IPS-20b (cell line): ENCODE data around the gene AP1G2.

Source experiments
- H3K27ac ChIP-seq: one replicate; pipeline ENCODE4 v1.5.1; 2013; ENCODE audit warnings: low read length
- H3K27me3 ChIP-seq: 2 replicates; pipeline ENCODE4 v1.6.1; 2013; ENCODE audit warnings: mild to moderate bottlenecking, low read length, inconsistent platforms; ENCODE audit not compliant: insufficient read depth
- H3K36me3 ChIP-seq: 2 replicates; pipeline ENCODE4 v1.6.1; 2013; ENCODE audit warnings: low read depth, mild to moderate bottlenecking, inconsistent platforms, low read length, moderate library complexity; ENCODE audit not compliant: insufficient read depth
- H3K4me1 ChIP-seq: 2 replicates; pipeline ENCODE4 v1.6.1; 2013; ENCODE audit warnings: mild to moderate bottlenecking, control low read depth, inconsistent platforms, low read length, moderate library complexity; ENCODE audit not compliant: insufficient read depth
- H3K4me3 ChIP-seq: 2 replicates; pipeline ENCODE4 v1.5.1; 2013; ENCODE audit warnings: mild to moderate bottlenecking, low read length, inconsistent platforms
- H3K9ac ChIP-seq: 2 replicates; pipeline ENCODE4 v1.6.1; 2013; ENCODE audit warnings: low read depth, mild to moderate bottlenecking, inconsistent platforms, low read length, moderate library complexity
- H3K9me3 ChIP-seq: 2 replicates; pipeline ENCODE4 v1.6.1; 2013; ENCODE audit warnings: mild to moderate bottlenecking, low read depth, low read length, inconsistent platforms; ENCODE audit not compliant: insufficient read depth

The AP1G2 gene

DNA sequence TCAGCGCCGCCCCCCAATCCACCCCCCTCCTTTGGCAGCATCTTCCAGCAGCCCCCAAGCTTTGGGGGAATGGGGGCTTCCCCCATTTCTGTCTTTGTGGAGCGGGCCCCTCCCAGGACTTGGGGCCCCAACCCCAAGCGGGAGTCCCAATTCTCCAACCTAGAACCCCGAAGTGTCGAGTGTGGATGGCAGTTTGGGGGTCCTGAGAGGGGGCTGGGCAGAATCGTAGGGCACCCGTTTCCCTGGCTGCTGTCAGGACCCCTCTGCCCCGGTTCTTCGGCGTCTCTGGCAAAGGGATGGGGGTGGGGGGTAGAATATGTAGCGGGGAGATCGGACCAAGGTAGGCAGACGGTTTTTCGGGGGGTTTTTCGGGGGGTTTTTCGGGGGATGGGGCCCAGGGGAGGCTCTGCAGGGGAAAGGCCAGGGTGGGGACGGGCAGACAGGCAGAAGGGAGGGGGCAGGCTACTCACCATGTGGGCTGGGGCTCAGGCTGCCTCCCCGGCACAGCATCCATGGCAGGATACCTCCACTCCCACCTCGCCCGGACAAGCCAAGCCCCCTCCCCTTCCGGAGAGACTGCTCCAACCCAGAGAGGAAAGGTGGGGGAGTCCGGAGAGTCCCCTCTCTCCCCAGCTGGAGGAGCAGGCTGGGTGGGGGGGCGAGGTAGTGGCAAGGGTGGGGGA lies 10.3 kb upstream of the AP1G2 start:
- Histone ChIP-seq H3K27me3 (peaks cover 58% of the 10 kb centered on the region), H3K36me3 (no peaks in the 10 kb centered on the region; the same call in 1 of the 2 replicates), H3K4me1 (peaks cover 7% of the 10 kb centered on the region; the same call in 1 of the 2 replicates), H3K9ac (peak overlapping the region; percentile 74; the same call in 1 of the 2 replicates), H3K4me3 (peak overlapping the region; percentile 78; the same call in 1 of the 2 replicates), H3K9me3 (no peaks in the 10 kb centered on the region), H3K27ac (no peak overlapping the region)

DNA sequence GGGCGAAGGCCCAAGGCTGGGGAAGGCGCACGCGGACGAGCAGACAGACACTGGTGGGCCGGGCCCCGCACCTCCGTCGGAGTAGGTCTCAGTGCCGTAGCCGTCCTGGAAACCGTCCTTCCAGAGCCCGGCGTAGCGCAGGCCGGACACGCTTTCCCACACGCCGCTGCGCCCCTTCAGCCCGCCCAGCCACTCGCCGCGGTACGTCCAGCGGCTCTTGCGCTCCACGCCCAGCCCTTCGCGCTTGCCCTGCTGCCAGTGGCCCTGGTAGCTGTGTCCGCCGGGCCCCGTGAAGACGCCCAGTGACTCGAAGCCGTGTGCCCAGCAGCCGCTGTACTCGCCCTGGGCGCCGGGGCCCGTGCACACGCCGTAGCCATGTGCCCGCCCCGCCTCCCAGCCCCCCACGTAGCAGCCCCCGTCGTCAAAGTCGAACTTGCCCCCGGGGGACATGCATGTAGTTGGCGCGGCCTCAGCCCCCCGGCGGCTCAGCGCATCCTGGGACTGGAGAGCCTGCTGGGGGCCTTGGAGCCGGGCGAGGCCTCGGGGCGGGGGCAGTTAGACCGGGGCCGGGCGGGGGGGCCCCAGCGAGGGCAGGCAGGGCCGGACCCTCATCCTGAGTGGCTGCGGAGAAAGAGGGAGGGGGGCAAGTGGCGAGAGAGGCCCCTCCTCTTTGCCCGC lies 9.6 kb upstream of the AP1G2 start:
- H3K27me3 ChIP-seq: peaks cover 63% of the 10 kb centered on the region
- peaks cover 7% of the 10 kb centered on the region; the same call in 1 of the 2 replicates for H3K4me1 ChIP-seq
- H3K9me3 ChIP-seq: no peaks in the 10 kb centered on the region
- H3K27ac ChIP-seq: no peak overlapping the region
- peak overlapping the region; percentile 78; the same call in 1 of the 2 replicates for H3K4me3 ChIP-seq
- H3K9ac ChIP-seq: no peak overlapping the region; the same call in 1 of the 2 replicates
- H3K36me3 ChIP-seq: no peaks in the 10 kb centered on the region; the same call in 1 of the 2 replicates

DNA sequence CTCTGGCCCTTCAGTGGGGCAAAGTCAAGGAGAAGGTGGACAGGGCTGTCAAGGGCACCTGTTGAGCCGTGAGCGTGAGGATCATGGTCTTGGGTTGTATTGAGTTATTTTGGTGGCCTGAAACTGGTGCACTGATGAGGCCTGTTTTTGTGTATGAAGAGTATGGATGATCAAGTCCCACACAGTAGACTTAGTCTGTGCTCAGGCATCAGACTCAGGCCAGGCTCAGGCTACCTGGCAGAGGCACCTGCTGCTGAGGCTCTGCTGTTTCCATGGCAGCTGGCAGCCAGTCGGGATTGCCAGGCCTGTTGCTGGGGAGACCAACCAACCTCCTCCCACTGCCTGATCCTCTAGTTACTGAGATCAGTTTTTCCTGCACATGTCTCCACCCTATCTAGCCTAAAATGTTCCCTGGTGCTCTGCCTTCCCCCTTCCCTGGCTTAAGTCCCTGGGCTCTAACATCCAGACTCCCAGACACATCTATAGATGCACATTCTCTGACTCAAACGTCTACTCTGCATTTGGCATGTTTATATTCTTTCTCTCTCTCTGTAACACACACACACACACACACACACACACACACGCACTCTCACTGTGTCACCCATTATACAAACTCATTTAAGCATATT lies 5.9 kb upstream of the AP1G2 start:
- H3K27ac ChIP-seq: no peak overlapping the region
- no peak overlapping the region for H3K4me3 ChIP-seq
- H3K9ac ChIP-seq: no peak overlapping the region
- peaks cover 11% of the 10 kb centered on the region; the same call in 1 of the 2 replicates for H3K4me1 ChIP-seq
- H3K9me3 ChIP-seq: no peaks in the 10 kb centered on the region
- peaks cover 51% of the 10 kb centered on the region for H3K27me3 ChIP-seq
- H3K36me3 ChIP-seq: no peaks in the 10 kb centered on the region; the same call in 1 of the 2 replicates

DNA sequence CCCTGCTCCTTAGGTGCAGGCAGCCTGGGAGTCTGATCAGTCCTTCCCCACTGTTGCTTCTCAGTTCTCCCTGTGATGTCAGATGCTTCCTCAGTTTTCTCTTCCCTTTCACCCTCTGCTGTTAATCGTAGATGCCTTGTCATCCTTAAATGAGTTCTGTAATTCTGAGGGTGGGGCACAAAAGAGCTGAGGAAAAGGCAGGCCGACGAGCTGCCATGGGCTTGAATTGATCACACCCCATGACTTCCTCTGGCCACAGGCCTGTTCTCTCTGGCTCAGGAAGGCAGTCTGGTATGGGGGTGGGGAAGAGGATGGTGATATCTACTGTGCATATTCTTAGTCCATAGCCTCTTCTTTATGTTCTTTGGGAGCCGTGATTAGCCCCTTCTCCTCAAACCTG lies 5.2 kb upstream of the AP1G2 start:
- Histone ChIP-seq H3K9me3 (no peaks in the 10 kb centered on the region), H3K4me1 (peaks cover 17% of the 10 kb centered on the region; the same call in 1 of the 2 replicates), H3K36me3 (no peaks in the 10 kb centered on the region; the same call in 1 of the 2 replicates), H3K27me3 (peaks cover 44% of the 10 kb centered on the region), H3K4me3 (no peak overlapping the region), H3K27ac (no peak overlapping the region), H3K9ac (no peak overlapping the region)

DNA sequence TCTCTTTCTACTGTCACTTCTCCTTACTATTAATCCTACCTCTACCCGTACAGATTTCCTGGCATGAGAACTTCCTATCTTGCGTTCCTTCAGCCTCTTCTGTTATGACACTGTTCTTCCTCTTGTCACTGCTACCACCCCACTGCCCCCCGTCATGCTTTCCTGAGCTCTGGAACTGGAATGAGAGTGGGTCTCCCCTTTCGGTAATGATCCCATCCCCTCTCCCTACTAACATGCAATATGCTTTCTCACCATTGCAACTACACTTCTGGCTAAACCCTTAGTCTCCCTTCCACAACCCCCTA lies 4.9 kb upstream of the AP1G2 start:
- H3K9ac ChIP-seq: no peak overlapping the region
- H3K36me3 ChIP-seq: no peaks in the 10 kb centered on the region; the same call in 1 of the 2 replicates
- H3K27ac ChIP-seq: no peak overlapping the region
- H3K27me3 ChIP-seq: peaks cover 41% of the 10 kb centered on the region
- H3K4me1 ChIP-seq: peaks cover 17% of the 10 kb centered on the region; the same call in 1 of the 2 replicates
- no peaks in the 10 kb centered on the region for H3K9me3 ChIP-seq
- H3K4me3 ChIP-seq: no peak overlapping the region

DNA sequence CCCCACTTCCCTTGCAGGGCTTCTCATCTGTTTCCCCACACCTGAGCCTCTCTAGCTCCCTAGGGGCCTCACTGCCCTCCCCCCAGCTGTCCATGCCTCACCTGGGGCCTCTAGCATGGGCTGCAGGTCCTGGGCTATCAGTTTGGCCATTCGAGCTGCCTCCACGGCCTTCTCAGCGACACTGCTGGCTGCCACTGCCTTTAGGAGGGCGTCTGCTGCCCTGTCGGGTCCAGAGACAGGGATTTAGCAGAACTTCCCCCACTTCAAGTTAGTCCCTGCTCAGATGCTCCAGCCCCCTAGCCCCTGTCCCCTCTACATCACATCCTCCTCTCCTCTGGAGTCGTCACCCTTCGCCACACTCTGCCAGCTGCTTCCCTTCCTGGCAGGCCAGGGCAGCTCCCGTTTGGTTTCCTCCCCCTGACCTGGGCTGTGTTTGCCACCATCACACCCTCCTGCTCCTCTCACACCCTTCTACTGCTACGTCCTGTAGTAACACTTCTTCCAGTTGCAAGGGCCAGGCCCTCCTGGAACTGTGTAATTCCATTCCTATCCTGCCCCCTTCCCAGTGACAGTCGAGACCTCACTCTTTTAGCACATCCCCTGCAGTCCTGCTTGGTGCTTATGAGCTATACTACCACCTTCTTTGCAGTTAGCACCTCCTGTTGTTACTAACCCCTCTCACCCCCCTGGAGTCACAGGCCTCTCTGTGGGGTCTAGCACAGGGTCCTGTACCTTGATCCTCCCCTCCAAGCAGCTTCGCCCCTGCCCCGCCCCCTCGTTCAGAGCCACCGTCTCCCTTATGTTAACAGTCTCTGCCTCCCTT lies 4.3 kb upstream of the AP1G2 start:
- Histone ChIP-seq H3K27me3 (peaks cover 35% of the 10 kb centered on the region), H3K4me3 (no peak overlapping the region), H3K9ac (no peak overlapping the region), H3K4me1 (peaks cover 17% of the 10 kb centered on the region; the same call in 1 of the 2 replicates), H3K36me3 (no peaks in the 10 kb centered on the region; the same call in 1 of the 2 replicates), H3K27ac (no peak overlapping the region), H3K9me3 (no peaks in the 10 kb centered on the region)

DNA sequence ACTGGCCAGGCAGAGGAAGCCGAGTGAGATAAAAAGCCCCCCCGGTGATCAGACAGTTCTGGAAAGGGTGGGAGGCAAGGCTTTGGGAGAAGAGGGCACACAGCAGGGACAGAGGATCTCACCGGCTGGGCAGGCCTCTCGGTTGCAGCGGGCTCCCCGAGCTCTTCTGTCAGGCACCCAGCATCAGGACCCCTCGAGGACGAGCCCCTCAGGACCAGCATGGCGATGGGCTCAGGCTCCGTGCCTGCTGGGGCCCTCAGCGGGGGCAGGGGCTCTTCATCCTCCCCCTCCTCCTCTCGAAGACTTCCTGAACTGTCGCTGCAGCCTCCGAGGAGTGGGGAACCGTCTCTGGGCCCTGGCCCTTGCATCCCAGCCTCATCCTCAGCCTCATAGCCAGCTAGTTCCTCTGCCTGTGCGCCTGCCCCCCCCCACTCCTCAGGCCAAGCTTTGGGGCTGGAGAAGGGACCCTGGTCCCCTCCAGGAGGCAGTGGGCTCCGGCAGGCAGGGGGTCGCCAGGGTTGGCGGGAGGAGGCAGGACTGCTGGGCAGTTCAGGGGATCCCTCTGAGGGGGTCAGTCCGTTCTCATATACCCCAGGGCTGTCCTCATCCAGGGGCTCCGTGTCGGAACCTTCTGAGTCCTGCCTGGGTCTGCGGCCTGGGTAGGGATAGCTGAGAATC lies 3.4 kb upstream of the AP1G2 start:
- peaks cover 17% of the 10 kb centered on the region; the same call in 1 of the 2 replicates for H3K4me1 ChIP-seq
- H3K27me3 ChIP-seq: peaks cover 26% of the 10 kb centered on the region
- no peak overlapping the region for H3K9ac ChIP-seq
- H3K9me3 ChIP-seq: no peaks in the 10 kb centered on the region
- H3K36me3 ChIP-seq: no peaks in the 10 kb centered on the region; the same call in 1 of the 2 replicates
- H3K4me3 ChIP-seq: no peak overlapping the region
- H3K27ac ChIP-seq: no peak overlapping the region

DNA sequence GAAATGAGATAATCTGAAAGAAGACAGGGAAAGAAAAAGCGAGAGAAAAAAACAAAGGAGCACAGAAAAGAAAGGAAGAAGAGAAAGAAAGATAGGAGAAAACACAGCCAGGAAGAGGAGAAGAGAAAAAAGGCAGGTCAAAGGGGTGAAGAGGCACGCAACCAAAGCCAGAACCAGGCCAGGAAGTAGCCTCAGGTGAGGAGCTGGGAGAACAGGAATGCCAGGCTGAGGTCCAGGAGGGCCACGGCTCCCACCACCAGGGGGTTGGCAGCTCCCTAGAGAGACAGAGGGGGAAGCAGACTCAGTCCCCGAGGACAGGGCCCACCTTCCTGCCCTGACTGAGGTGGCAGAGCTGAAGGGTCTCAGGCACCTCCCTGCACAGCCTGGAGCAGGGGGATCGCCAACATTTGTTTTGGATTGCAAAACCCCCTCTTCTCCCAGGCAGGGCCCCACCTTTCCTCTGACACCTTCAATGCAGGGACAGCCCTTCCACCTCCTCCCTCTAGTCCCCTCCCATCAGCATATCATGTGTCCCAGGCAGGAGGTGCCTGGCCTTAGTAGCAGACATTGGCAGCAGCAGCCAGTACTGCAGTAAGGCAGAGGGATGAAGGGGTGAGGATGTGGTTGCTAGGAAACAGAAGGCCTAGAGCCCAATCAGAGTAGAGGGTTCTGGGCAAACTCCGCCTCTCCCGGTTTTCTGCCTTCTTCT lies 2.0 kb upstream of the AP1G2 start:
- peaks cover 13% of the 10 kb centered on the region for H3K36me3 ChIP-seq
- peaks cover 17% of the 10 kb centered on the region; the same call in 1 of the 2 replicates for H3K4me1 ChIP-seq
- no peak overlapping the region for H3K4me3 ChIP-seq
- H3K9me3 ChIP-seq: no peaks in the 10 kb centered on the region
- H3K9ac ChIP-seq: no peak overlapping the region
- peaks cover 12% of the 10 kb centered on the region for H3K27me3 ChIP-seq
- no peak overlapping the region for H3K27ac ChIP-seq

DNA sequence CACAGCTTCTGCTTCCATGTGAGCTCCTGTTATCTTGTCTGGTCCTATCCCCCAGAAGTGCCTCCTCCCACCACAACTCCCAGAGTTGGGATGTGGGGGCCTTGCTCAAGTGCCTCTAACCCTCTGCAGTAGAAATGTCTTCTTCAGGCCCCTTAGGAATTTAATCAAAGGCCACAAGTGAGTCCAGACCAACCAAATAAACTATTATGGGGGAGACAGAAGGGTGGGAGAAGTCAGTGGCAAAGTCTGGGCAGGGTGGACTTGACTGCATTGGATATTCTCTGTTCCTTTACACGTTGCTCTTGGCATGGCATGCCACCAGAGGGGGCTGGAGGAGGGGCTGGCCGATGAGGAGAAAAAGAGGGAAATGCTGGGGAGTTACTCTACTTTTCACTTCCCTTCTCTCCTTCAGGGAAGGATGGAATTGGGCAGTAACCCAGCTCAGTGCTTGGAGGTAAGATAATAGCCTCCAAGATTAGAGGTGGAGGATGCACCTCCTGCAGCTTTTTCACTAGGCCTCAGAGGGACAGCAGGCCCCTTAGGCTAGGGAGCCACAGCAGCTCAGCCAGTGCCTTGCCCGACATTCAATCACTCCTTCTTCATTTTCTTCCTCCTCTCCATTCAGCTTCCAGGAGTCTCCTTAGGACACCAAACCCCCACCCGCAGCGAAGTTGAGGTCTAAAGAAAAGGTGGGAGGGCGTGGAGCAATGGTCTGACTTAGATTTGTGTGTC lies 1.2 kb upstream of the AP1G2 start:
- H3K9me3 ChIP-seq: no peaks in the 10 kb centered on the region
- no peak overlapping the region for H3K27ac ChIP-seq
- 0 out of 2 replicates have a peak overlapping the region, but pooled peaks have one; percentile 78 for H3K4me3 ChIP-seq
- H3K36me3 ChIP-seq: peaks cover 20% of the 10 kb centered on the region
- H3K27me3 ChIP-seq: peaks cover 9% of the 10 kb centered on the region; the same call in 1 of the 2 replicates
- H3K4me1 ChIP-seq: peaks cover 17% of the 10 kb centered on the region; the same call in 1 of the 2 replicates
- no peak overlapping the region for H3K9ac ChIP-seq
